ENCODE results near the gene PMP22. TPM values are rescaled to one million over a fixed set of nuclear protein-coding genes. Genes with fewer than 3 reads are reported as not detected.
A peak's percentile ranks its signal among the peaks of the same experiment; 100 is the strongest.

Gene PMP22
- total RNA-seq, 1 donor from 2014 or later = 30.8 TPM

DNA sequence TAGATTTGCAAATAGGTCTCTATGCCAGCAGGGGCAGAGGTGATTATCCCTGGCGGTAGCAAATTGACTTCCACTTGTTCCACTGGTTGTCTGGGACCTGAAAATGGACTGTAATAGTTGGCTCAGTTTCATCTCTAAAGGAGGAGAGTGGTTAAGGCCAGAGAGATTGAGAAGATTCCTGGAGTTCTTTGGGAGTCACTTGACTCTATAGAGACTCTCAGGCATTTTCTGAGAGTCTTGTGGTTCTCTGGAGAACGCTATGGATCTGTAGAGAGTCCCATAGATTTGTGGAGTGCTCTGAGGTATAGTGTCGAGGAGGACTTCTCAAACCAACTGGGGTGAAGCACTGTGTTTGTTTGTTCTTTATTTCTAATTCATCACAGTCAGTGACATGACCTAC, 8.9 kb upstream of the PMP22 start:
- no peak for DNase-seq (ENCODE audit: low read depth in 2 of 2)

DNA sequence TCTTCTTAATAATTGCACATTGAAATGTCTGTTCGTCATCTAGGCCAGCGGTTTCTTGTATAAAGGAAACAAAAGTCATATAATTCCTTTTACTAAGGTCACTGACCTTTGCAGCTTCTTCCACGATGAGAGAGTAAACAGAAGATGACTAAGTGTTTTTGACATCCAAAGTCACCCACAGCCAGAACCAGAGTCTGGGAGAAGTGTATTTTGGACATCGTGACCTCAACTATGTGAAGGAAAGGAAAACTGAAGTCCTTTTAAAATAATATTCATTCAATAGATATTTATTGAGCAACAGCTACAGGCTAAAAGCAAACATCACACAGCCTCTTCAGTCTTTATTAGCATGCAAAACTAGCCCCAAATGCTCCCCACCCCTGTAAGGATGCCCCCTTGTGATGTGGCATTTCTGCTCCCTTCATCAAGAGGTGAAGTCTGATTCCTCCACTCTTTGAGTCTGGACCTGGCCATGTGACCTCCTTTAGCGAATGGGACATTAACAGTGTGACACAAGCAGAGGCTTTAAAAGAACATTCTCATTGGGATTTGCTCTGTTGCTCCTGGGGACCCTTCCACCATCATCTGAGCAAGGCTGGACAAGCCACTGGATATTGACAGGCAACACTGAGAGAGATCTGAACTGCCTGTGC, 8.1 kb upstream of the PMP22 start:
- DNase-seq (ENCODE audit: low read depth in 2 of 2) = peak in 1 of 2 donors; percentile 29

DNA sequence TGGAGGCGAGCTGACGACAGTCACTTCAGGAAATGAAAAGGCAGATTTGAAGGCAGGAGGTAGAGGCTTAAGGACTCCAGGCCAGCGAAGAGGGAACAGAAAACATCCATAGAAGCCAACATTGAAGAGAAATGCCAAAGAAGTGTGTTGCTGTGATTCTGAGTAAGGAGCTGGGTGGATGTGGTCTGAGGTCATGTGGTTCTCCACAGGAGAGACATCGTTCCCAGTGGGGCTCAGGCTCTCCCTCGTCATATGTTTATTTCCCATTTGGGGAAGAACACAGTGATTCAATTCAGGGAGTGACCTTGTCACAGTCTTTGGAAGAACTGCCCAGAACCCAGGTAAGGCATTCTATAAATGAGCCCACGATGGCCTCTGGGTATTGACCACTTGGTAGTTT, 6.6 kb upstream of the PMP22 start:
- DNase-seq (ENCODE audit: low read depth in 2 of 2) = no peak

DNA sequence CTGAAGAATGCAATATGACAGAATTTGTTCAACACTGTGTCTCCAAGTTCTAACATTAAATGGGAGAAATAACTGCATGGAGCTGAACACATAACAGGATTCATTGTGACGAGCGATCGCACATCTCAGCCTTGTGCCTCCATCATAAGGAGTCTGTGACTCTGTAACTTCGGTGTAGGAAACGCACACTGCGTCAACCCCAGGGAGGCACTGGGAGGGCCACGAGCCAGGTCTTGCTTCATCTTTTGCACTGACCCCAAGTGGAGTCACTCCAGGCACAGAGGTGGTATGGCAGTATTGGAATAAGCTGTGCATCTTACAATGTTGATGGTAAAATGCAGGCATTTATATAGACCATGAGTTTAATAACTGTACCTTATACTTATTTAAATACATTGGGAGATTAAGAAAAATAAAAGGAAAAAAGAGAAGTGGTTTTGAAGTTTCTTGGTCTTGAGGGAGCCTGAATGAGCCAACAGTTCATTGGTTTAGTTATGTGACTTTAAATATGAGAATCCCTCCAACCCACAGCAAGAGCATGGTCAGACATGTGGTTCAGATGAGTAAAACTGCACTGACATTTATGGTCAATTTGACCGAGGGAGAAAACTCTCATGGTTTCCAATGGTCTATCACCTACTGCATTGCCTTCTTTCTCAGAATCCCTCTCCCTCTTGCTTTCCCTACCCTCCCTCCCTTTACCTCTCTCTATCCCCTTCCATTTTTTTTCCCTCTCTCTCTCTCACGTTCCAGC, 5.7 kb upstream of the PMP22 start:
- no peak for DNase-seq (ENCODE audit: low read depth in 2 of 2)

DNA sequence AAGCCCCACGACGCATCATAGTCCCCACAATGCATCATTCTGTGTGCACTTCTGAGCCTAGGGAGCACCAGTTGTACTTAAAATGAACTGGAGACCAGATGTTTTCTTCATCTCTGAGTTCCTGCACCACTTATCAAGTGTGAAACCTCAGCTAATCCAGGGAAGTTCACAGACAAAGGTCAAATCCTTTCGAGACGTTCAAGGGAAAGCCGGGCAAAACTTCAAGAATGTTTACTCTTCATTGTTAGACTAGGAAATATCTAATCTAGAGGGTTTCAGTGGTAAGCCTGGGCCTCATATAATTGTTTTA, 4.6 kb upstream of the PMP22 start:
- peak in 1 of 2 donors; percentile 9 for DNase-seq (ENCODE audit: low read depth in 2 of 2)

DNA sequence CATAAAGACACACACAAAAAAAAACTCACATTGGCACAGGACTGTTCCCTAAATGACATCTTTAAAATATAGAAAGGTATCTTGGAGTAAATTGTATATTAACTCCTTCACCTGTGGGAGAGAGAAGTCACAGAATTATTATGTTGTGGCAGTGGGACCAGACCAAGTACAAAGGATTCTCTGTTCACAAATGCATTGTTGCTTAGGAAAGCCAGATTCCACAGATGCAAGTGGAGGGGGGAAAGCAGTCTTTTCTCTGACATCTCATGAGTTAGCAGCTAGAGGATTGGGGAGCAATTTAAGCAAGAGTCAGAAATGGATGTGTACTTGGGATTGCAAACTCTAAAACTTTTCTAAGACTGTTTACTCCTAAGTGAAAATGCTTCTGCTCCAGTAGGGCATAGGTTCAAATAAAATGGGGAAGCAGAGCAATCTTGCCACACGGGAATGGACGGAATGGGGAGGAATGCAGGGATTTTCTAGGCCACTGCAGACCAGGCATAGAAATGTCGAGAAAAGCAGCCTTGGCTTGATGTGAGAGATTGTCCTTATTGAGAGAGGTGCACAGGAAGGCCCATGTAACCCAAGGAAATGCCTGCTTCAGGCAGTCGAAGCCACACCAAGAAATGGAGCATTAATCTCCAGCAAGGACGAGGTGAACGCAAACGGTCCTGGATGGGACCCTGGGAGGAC, 4.1 kb upstream of the PMP22 start:
- no peak for DNase-seq (ENCODE audit: low read depth in 2 of 2)

DNA sequence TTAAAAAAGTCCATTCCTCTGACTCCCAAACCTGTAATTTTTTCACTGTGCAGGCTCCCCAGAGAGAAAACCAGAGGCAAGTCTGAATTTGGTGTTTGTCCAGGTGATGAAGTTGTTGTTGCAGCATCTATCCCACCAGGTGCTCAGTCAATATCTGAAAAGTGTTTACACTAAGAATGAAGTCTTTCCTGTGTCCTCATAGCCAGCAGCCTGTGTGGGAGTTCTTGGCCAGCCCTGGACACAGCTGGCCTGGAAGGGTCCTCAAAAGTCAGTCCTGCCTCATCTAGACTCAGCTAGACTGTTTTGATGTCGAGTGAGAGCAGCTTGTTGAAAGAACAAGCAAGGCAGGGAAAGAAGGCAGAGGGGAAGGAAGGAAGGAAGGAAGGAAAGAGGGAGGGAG, 3.3 kb upstream of the PMP22 start:
- DNase-seq (ENCODE audit: low read depth in 2 of 2) = no peak

DNA sequence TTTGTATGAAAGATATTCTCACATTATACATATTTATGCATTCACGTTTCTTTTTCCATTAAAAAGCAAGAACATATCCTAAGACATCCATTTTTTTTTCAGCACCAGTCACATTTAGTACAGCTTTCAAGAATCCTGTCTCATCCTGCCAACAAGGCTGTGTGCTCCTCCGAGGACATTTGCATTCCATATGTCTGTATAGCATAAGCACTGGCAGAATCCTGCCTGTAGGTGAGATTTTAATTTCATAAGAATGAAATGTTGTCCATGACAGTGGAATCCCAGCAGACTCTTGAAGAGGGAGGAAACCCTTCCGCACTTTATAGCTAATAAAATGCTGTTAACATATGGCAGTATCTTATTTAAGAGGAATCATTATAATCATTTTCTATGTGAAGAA, 2.9 kb upstream of the PMP22 start:
- no peak for DNase-seq (ENCODE audit: low read depth in 2 of 2)

DNA sequence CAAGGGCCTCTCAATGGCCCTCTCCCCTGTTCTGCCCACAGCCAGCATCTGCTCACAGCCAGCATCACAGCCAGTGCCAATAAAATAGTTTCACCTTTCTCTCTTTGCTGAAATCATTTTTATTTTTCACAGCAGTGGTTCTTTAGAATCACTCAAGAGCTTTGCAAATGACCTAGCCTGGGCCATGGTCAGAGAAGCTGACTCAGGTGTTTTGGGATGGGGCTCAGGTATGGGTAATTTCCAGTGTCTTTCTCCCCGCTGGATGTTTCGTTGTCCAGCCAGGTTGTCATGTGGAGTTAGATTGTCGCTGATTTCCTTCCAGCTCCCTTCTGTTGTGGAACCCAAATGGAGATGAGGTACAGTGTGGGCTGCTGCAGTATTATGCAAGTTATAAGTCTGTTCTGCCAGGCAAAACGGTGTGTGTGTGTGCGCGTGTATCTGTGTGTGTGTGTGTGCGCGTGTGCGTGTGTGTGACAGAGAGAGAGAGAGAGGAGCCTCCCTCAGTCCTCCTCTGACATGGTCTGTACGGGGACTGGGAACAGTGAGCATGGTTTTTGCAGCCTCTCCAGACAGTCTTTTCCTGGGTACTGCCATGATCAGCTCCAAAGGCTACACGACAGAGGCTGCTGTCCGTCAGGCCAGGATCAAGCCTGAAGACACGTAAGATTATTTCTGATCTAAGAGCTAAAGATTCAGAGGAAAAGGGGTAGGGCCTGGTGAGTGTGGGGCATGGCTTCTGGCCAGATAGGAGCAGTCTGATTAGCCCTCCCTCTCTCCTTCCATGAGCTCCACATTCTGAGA, 1.4 kb upstream of the PMP22 start:
- DNase-seq (ENCODE audit: low read depth in 2 of 2) = no peak

DNA sequence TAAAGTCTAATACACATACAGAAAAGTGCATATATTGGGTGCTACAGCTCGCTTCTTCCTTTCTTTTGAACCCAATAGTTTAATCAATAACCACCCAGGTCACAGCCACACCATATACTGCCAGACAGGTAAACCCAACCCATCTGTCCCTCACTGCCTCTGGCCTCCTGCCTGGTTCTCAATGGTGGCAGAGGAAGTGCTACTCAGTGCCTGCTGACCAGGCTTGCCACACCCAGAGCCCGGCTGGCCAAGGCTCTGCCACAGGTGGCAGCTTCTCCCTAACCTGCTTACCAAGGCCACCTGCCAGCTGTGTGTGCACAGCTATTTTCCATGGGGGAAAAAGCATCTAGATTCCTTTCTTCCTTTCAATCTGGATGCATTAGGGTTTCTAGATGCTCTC, 584 bp downstream of the PMP22 start:
- no peak for DNase-seq (ENCODE audit: low read depth in 2 of 2)

DNA sequence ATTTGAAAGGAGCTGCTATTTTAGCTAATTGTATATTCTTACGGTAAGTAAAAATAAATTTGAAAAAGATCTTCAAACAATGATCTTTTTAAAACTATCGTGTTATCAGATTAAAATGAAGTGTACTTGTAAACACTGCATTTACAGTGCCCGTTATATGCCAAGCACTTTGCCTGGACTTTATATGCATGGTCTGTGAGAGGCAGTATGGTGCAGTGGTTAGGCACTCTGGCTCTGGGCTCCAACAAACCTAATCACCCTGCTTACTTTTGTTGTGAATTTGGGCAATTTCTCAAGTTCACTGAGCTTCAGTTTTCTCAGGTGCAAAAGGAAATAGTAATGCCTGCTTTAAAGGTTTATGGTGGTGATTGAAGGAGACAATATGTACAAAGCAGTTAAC, 1.4 kb downstream of the PMP22 start:
- no peak for DNase-seq (ENCODE audit: low read depth in 2 of 2)

DNA sequence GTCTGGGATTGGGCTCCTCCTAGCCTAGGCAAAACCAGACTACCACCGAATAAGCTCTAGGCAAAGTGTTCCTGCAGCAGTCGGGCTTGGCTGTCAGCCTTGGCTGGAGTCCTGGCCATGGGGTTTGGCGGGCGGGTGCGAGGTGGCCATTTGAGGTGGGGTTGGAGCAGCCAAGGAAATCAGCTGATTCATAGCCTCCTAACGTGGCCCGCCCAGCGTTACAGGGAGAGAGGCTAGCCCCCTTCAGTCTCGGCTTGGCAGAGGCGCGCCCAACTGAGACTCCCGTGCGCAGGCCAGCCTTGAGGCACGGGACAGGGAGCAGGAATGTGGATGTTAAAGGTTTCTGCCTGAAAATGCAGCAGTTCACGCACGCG, 1.9 kb downstream of the PMP22 start:
- peak in 1 of 2 donors; percentile 68 for DNase-seq (ENCODE audit: low read depth in 2 of 2)

DNA sequence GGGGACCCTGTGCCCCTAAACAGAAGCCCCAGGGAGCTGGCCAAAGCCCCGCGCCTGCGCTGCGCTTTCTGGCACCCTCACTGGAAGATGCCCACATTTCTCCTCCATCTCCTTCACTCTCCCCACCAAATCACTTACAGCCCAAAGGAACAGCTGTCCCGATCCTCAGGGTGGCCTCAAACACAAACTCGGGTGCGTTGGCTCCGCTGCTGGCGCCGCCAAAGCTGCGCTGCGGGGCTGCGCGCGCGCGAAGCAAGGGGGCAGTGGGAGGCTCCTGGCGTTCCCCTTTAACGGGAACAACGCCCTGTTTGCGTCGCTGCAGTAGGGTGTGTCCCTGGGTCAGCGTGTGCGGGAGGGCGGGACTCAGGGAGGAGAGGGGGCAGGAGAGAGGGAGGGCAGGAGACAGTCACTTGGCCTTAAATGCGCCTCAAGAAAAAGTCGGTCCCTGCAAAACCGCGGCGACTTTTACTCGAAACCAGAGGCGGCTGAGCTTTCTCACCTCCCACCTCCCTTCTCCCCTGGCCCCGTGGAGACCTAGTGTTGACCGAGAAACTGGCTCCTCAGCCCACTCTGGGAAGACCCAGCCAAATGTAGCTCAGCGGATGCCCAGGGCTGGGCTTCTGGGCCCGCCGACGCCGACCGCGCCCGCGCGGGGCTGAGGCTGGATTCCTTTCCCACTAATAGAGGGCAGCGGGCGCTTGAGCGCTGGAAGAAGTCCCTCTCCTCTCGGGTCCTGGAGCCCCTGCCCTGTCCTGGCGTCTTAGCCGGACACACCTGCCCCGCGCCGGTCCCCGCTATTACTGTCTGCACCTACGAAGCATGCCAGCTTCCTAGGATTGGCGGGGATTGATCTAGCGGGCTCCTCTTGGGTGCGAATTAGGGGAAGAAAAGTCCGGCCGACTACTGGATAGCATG, 2.6 kb downstream of the PMP22 start:
- peak; percentile 36 to 79 for DNase-seq (ENCODE audit: low read depth in 2 of 2)

DNA sequence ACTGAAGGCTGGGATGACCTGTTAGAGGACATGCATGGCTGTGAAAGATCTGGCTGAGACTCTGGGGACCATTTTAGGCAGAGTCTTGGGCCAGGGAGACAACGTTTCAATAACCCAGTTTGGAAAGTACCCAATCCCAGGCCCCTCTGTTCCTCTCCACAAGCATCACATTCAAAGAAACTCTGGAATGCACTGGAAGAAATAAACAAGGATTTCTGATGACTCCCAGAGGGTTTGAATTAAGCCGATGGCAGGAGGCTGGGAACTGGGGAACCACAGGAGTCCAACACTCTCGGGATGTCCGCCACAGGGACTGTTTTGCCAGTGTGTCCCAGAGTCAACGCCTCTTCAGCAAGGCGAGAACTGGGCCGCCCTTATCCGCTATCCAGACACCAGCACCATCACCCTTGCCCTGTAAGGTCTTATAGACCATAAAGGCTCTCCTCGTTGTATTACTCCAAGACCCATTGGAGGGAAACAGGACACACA, 3.3 kb downstream of the PMP22 start:
- DNase-seq (ENCODE audit: low read depth in 2 of 2) = peak in 1 of 2 donors; percentile 51

DNA sequence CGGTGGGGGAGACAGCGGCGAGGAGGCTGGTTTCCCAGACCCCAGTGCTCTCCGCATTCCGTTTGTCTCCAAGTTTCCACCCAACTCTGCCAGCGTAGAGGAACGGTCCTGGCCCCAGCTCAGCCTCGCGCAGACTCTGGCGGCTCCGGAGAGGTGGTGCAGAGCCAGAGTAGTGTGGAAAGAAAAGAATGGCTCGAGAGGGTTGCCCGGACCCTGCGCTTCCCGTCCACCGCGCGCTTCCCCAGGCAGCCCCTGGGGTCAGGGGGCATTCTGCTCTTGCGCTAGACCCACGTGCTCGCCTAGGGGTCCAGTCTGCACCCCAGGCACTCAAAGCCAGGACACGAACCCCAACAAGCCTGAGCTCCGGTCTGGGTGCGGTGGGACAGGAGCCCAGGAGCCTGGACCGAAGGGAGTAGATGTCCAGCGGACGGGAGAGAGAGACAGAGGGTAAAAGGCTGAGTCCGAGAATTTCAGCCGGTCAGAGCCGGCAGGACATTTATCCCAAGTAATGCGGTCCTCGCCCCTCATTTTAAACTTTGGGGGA, 3.8 kb downstream of the PMP22 start:
- DNase-seq (ENCODE audit: low read depth in 2 of 2) = peak; percentile 39 to 78

DNA sequence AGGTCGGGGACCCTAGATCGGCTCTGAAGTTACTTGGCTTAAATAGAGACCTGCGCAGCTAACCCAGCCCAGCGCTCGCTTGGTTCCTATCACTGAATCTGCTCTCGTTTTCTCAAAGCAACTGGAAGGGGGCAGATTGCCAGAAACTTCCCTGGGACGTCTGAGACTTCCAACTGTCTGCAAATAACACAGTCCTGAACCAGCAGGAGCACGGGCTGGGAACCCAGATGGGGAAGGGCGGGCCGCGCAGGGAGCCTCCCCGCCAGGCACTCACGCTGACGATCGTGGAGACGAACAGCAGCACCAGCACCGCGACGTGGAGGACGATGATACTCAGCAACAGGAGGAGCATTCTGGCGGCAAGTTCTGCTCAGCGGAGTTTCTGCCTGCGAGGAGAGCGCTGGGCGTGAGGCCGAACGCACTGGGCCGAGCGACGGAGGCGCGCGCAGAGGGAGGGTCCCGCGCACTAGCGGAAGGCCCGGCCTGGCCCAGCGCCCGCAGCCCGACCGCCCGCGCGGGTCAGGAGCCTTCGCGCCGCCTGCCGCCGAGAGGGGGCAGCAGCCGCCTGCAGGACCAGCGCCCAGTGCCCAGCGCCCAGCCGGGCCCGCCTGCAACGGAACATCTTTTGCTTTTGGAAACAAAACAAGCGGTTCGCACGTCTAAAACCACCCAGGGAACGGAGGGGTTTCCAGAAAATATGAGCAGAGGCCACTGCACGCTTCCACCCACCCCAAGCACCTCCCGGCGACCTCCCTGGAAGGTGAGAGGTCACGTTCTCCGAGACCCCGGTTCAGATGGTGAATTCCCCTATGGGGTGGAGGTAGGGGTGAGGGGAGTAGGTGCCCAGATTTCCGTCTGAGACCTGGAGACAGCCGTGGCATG, 4.5 kb downstream of the PMP22 start:
- DNase-seq (ENCODE audit: low read depth in 2 of 2) = peak; percentile 58 to 90

DNA sequence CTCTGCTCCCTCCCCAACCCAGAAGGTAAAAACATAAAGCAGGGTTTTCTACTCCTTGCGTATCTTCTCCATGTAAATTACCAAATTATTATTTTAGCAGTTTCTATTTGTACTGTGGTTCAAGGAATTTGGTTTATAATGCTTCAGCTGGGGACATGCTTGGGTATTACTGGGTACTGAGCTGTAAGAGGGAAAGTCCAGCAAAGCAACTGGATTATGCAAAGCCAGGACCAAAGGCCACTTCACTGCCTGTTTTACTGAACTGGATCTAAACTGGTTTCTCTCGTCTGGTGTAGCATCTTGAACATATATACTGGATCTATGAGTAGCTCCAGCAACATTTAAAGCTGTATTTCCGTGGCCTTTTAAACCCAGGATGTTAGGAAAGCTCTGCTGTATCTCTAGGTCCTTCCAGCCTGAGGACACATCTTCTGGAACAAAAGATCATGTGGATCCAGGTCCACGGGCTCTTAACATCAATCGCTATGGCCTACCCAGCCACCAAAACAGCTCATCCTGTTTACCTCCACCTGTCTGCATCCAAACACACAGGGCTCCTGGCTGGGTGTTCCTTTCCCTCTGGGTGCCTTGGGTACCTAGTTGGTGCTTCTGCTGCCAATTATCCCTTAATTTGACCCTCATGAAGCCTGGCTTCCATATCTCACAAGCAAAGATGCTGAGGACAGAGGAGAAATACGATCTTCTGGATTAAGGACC, 7.2 kb downstream of the PMP22 start:
- DNase-seq (ENCODE audit: low read depth in 2 of 2) = no peak

DNA sequence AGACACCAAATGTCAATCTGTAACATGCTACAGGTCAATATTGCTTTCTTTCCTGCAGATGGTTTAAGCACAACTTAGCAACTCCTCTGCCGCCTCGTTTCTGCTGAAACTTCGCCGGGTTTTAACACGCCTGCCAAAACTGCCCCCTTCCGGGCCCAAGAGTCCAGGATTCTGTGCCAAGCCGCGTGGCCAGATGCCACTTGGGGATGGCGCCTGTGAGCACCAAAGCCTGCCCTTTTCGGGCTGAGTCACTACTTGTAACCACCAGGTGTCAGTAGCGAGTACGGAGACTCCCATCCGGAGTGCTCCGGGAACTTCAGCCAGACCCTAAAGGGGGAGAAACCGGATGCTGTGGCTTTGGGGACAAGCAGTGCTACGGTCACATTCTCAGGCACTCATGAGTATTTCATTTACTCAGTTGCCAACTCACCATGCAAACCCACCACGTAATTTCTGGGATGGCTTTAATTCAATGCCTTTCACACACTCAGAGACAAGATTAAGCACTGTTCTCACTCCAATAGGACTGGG, 7.8 kb downstream of the PMP22 start:
- peak; percentile 39 to 72 for DNase-seq (ENCODE audit: low read depth in 2 of 2)

DNA sequence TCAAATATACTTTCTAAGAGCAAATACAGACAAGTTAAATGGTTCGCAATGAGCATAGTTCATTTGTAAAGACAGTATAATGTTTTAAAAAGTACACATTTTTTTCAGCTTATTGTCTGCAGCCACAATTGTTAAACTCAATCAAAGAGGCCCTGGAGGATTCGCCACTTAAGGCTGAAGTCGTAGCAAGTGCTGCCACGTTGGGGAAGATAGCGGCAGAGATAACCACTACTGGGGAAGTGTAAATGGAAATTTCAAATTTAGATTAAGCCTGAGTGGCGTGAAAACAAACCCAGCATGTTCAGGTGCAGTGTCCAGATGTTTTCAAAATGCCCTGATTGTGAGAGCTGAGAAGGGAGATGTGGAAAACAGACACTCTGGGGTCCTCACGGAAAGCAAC, 8.4 kb downstream of the PMP22 start:
- no peak for DNase-seq (ENCODE audit: low read depth in 2 of 2)

Data from dermis microvascular lymphatic vessel endothelial cell (primary cell).